Measurements from ENCODE around the gene XRCC3.
"Not testable (repeated sequence)": the region's sequence is repeated elsewhere in the genome, so short reads cannot be mapped to it uniquely, and the experiment has no call there.

The XRCC3 gene

GRCh38 chr14:103662029-103662428 is 53.2 kb downstream of the XRCC3 start:
- no peak for DNase-seq

GRCh38 chr14:103659631-103660030 is 55.6 kb downstream of the XRCC3 start:
- DNase-seq = no peak

GRCh38 chr14:103657471-103657870 is 57.8 kb downstream of the XRCC3 start:
- no peak for DNase-seq

GRCh38 chr14:103656756-103657133 is 58.5 kb downstream of the XRCC3 start:
- no peak for DNase-seq

GRCh38 chr14:103656031-103656755 is 59.1 kb downstream of the XRCC3 start:
- DNase-seq = no peak

GRCh38 chr14:103654619-103655018 is 60.6 kb downstream of the XRCC3 start:
- DNase-seq = no peak

- no peak for DNase-seq
Observed at GRCh38 chr14:103653805-103654204, 61.4 kb downstream of the XRCC3 start.

GRCh38 chr14:103653336-103653735 is 61.9 kb downstream of the XRCC3 start:
- not testable (repeated sequence) for DNase-seq

GRCh38 chr14:103652806-103653205 is 62.4 kb downstream of the XRCC3 start:
- DNase-seq = no peak

GRCh38 chr14:103651585-103651984 is 63.7 kb downstream of the XRCC3 start:
- no peak for DNase-seq

- no peak for DNase-seq
Observed at GRCh38 chr14:103650213-103650612, 65.0 kb downstream of the XRCC3 start.

GRCh38 chr14:103649001-103649400 is 66.2 kb downstream of the XRCC3 start:
- DNase-seq = no peak

All from hippocampal formation (tissue), 2 donors.